ENCODE measurements around the gene RNF208. TPM values are rescaled to one million over a fixed set of nuclear protein-coding genes. Genes with fewer than 3 reads are reported as not detected.

RNF208 gene
- total RNA-seq, 1 experiment from 2014 or later: 1.0 TPM

DNA sequence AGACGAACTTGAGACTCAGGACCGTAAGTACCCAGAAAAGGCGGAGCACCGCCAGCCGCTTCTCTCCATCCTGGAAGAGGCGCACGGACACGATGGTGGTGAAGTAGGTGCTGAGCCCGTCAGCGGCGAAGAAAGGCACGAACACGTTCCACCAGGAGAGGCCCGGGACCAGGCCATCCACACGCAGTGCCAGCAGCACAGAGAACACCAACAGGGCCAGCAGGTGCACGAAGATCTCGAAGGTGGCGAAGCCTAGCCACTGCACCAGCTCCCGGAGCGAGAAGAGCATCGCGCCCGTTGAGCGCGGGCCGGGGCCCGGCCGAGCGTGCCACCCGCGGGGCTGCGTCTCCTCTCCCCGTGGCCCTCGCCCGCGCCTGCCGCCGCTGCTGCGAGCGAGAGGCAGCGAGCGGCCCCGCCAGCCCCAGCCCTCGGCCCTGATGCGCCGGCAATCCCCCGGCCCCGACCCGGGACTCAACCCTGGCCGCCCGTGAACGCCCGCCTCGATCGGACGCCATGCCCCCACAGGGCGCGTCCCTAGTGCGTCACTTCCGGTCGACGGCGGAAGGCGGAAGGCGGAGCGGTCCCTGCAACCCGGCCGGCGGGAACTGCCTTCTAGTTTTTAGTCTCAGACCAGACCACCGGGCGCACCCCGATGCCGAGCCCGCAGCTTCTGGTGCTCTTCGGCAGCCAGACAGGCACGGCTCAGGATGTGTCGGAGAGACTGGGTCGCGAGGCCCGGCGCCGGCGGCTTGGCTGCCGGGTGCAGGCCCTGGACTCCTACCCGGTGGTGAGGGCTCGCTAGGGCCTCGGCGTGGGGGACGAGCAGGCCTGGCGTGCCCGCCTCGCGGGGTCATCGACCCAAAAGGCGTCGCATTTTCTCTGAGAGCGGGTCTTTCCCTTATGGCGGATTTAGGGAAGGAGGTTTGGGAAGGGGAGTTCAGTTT is 16.6 kb downstream of the RNF208 start, which contains the start of the genes NDOR1 and TMEM203:
NDOR1 (plus strand) TSS at position 575 of the 944 bp plus-strand sequence; CDS start at position 653, 78 bp downstream.
TMEM203 (minus strand) TSS at position 523 of the 944 bp plus-strand sequence; CDS start at position 289, 234 bp downstream.
- H3K27me3 ChIP-seq (ENCODE audit: control insufficient read depth, insufficient read depth, low read length): no peaks in the 10 kb centered on the region
- H3K36me3 ChIP-seq (replicated peaks; ENCODE audit: control insufficient read depth, insufficient read depth, low read length): peaks cover 4% of the 10 kb centered on the region
- H3K4me3 ChIP-seq (ENCODE audit: insufficient read depth, low read depth, low read length): peak within 1 kb of the TSS; percentile 95
- peak; percentile 100 for DNase-seq

DNA sequence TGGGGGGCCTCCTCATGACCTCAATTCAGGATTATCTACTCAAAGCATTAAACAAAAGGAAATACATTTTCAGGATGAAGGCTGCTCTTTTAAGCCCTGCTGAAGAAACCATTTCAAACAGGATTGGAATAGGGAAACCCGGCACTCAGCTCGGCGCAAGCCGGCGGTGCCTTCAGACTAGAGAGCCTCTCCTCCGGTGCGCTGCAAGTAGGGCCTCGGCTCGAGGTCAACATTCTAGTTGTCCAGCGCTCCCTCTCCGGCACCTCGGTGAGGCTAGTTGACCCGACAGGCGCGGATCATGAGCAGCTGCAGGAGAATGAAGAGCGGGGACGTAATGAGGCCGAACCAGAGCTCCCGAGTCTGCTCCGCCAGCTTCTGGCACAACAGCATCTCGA is 17.3 kb downstream of the RNF208 start:
- Histone ChIP-seq H3K4me3 (ENCODE audit: insufficient read depth, low read depth, low read length) (peak overlapping the region; percentile 95), H3K36me3 (replicated peaks; ENCODE audit: control insufficient read depth, insufficient read depth, low read length) (peaks cover 4% of the 10 kb centered on the region), H3K27me3 (ENCODE audit: control insufficient read depth, insufficient read depth, low read length) (no peaks in the 10 kb centered on the region)
- no peak for DNase-seq

DNA sequence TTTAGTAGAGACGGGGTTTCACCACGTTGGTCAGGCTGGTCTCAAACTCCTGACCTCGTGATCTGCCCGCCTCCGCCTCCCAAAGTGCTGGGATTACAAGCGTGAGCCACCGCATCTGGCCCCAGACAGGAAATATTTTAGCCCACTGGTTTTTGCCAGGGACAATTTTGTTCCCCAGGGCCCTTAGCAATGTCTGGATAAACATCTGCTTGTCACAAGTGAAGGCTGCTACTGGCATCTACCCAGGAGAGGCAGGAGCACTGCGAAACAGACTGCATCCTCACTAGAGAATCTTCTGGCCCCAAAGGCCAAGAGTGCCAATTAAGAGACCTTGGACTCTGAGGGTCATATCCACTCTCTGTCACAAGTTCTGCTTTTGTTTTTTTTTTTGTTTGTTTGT is 19.1 kb downstream of the RNF208 start:
- no peaks in the 10 kb centered on the region for H3K27me3 ChIP-seq (ENCODE audit: control insufficient read depth, insufficient read depth, low read length)
- H3K36me3 ChIP-seq (replicated peaks; ENCODE audit: control insufficient read depth, insufficient read depth, low read length): peaks cover 2% of the 10 kb centered on the region; the same call in 1 of the 2 replicates
- H3K4me3 ChIP-seq (ENCODE audit: insufficient read depth, low read depth, low read length): no peak overlapping the region
- no peak for DNase-seq

DNA sequence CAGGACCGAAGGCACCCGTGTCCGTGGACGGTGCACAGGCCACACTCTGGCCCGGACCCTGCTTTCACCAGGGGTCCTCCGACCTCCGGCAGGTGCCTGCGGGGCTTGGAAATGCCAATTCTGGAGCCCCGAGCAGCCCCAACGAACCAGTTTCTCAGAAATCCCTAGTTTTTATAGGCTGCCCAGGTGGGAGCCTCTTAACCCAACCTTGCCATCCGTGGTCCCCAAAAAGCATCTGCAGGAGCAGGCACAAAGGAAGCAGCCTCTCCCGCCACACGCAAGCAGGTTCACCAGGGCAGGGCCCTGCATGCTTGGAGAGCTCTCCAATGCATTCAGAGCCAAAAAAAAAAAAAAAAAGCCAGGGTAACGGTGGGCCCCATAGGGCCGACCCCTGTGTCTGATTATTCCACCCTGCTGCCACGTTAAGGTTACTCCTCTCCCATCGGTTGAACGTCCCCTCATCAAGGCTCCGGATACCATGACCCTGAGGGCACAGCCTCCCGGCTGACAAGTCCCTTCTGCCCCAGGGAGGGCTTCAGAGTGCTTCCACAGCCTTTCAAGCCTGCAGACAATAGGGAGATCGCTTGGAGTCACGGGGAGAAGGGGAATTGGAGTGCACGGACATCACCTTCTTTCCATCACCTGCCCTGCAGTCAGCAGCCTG is 20.7 kb downstream of the RNF208 start:
- Histone ChIP-seq H3K36me3 (replicated peaks; ENCODE audit: control insufficient read depth, insufficient read depth, low read length) (peaks cover 2% of the 10 kb centered on the region; the same call in 1 of the 2 replicates), H3K4me3 (ENCODE audit: insufficient read depth, low read depth, low read length) (peak overlapping the region; percentile 68), H3K27me3 (ENCODE audit: control insufficient read depth, insufficient read depth, low read length) (no peaks in the 10 kb centered on the region)
- peak; percentile 75 for DNase-seq

DNA sequence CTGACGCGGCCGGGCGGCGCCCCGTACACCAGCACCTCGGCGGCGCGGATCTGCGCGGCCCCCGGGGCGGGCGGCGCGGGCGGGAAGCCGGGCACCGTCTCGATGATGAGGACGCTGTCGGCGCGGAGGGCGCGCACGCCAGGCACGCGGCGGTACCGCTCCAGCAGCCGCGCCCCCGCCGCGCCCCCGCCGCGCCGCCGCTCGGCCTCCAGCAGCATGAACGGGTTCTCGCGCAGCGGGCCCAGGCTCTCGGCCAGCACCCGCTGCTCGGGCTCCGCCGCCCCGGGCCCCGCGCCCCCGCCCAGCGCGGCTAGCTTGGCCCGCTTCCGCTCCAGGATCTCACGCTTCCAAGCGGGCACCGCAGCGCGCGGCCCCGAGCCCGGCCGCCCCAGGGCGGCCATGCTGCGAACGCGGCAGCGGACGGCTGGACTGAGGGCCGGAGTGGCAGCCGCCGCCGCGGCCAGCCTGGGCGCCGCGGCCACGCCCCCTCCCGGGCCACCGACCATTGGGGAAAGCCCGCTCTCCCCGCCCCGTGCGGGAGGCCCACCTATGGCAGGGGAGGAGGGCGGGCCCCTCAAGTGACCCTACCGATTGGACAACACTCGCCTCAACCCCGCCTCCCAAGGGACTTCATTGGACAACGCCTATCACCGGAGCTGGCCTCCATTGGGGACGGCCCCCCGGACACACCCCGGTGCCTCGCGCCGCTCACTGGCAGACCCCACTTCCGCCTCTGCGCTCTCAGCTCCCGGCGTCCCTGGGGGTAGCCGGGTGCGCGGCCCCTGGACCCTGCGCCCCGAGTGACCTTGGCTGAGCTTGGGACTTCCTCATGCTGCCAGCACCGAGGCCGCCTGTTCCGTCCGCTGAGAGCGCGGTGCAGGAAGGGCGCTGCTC is 21.5 kb downstream of the RNF208 start, which contains the start of gene TPRN:
TPRN (minus strand) TSS at position 431 of the 894 bp plus-strand sequence; CDS start at position 401, 30 bp downstream.
- Histone ChIP-seq H3K4me3 (ENCODE audit: insufficient read depth, low read depth, low read length) (peak within 1 kb of the TSS; percentile 68), H3K27me3 (ENCODE audit: control insufficient read depth, insufficient read depth, low read length) (no peaks in the 10 kb centered on the region), H3K36me3 (replicated peaks; ENCODE audit: control insufficient read depth, insufficient read depth, low read length) (peaks cover 2% of the 10 kb centered on the region; the same call in 1 of the 2 replicates)
- DNase-seq: peak; percentile 100

DNA sequence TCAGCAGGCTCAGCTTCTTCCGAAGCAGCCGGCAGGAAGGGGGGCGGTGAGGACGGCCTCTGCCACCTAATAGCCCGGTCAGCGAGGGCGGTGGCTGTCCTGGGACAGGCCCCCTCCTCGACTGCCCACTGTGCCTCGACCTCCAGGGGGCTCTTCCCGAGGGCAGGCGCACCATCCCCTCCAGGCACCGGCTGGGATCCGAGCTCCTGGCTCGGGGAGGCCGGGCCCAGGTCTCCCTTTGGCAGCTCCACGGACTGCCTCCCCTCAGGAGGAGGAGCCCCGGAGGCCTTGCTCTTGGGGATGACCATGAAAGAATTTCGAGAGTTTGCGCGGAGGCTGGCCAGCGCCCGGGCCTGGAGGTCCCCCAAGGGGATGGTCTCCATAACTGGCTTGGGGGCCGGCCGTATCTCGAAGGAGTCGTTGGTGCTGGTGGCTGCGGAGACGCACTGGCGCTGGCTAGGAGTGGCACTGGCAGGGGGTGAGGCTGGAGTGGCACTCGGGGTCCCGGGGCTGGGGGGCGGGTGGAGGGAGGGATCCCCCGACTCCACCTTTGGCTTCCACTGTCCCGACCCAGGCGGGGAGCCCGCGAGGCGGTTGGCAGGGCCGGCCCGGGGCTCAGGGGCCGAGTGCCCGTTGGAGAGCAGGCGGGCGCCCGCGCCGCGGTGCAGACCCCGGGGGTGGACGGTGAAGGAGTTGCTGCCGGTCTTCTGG is 22.5 kb downstream of the RNF208 start:
- Histone ChIP-seq H3K27me3 (ENCODE audit: control insufficient read depth, insufficient read depth, low read length) (no peaks in the 10 kb centered on the region), H3K36me3 (replicated peaks; ENCODE audit: control insufficient read depth, insufficient read depth, low read length) (peaks cover 2% of the 10 kb centered on the region; the same call in 1 of the 2 replicates), H3K4me3 (ENCODE audit: insufficient read depth, low read depth, low read length) (peak overlapping the region; percentile 42)
- DNase-seq: peak; percentile 80

DNA sequence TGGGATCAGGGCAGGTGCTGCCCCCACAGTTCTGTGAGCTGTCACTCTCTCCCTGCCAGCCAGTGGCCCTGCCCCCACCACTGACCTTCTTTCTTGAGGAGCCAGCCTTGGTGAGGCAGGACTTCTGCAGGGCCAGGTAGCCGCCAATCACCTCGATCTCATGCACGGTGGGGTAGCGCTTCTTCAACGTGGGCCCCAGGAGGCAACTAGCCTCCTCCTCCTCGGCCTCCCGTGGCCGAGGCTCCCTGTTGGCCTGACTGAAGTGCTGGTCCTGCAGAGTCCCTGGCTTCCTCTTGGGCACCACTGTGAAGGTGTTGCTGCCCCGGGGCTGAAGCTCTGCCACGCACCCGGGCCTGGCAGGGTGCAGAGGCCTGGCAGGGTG is 23.1 kb downstream of the RNF208 start:
- H3K27me3 ChIP-seq (ENCODE audit: control insufficient read depth, insufficient read depth, low read length): no peaks in the 10 kb centered on the region
- no peaks in the 10 kb centered on the region; the same call in 1 of the 2 replicates for H3K36me3 ChIP-seq (replicated peaks; ENCODE audit: control insufficient read depth, insufficient read depth, low read length)
- no peak overlapping the region for H3K4me3 ChIP-seq (ENCODE audit: insufficient read depth, low read depth, low read length)
- DNase-seq: no peak

DNA sequence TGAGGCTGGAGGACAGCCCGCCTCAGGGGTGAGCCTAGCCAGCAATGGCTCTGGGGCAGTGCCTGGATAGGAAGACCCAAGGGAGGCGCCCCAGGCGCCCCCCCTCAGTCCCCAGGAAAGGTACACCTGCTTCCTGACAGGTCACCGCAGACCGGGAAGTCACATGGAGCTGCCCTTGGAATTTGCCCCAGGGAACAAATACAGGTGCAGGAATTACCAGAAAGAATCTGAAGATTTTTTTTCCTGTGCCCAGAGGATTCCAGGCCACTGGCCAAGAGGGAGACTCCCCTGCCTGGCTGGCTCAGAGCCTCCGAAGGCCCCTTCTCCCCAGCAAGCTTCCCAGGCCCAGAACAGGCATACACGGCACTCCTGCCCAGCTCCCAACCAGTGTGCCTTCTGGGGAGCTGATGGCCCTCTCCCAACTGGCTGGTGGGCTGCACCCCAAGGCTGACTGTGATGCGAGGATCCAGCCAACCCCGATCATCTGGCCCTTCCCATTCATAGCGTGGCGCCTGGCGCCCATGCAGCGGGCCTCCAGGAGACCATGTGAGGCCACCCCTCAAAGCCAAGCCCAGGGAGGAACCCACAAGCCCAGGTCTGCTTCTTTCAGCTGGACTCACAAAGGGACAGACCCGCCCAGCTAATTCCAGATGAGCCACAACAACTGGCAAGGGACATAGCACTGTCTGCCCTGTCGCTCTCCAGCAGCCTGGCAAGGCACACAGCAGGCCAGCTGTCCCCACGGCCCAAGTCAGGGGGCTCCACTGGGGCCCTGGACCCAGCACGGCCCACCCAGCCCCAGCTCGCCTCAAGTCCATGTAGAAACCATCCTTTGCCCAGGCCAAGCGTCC is 23.8 kb downstream of the RNF208 start:
- H3K4me3 ChIP-seq (ENCODE audit: insufficient read depth, low read depth, low read length): no peak overlapping the region
- H3K36me3 ChIP-seq (replicated peaks; ENCODE audit: control insufficient read depth, insufficient read depth, low read length): no peaks in the 10 kb centered on the region; the same call in 1 of the 2 replicates

DNA sequence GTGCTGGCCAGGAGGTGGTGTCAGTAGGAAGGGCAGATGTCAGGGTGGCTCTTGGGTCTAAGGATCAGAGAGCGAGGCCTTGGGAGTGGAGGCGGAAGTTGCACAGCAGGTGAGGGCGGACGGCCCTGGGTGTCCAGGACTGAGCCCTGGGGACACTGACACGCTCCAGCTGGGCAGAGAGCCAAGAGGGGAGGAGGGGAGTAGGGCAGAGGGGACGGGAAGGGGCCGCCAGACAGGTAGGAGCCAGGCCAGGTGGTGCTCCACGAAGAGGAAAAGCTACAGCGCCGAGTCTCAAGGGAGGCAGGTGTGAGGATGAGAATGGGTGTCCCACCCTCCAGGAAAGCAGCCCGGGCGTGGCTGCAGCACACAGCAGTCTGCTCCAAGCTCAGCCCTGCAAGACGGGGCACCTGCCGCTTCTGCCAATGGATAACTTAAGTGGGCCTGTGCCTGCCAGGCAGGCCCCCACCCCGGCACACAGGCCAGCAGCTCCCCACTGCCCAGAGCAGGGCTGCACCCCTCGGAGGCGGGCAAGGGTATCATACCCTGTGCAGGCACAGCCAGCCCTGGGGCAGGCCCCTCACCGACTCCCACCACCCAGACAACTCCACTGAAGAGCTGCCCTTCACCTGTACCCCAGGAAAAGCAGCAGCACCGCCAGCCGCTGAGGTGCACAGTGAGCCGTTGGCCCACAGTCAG is 26.4 kb downstream of the RNF208 start:
- DNase-seq: no peak
- no peak overlapping the region for H3K4me3 ChIP-seq (ENCODE audit: insufficient read depth, low read depth, low read length)
- H3K27me3 ChIP-seq (ENCODE audit: control insufficient read depth, insufficient read depth, low read length): no peaks in the 10 kb centered on the region
- no peaks in the 10 kb centered on the region; the same call in 1 of the 2 replicates for H3K36me3 ChIP-seq (replicated peaks; ENCODE audit: control insufficient read depth, insufficient read depth, low read length)

More for the DNA sequence above, 23.8 kb downstream of the RNF208 start:
- DNase-seq: no peak
- no peaks in the 10 kb centered on the region for H3K27me3 ChIP-seq (ENCODE audit: control insufficient read depth, insufficient read depth, low read length)

DNA sequence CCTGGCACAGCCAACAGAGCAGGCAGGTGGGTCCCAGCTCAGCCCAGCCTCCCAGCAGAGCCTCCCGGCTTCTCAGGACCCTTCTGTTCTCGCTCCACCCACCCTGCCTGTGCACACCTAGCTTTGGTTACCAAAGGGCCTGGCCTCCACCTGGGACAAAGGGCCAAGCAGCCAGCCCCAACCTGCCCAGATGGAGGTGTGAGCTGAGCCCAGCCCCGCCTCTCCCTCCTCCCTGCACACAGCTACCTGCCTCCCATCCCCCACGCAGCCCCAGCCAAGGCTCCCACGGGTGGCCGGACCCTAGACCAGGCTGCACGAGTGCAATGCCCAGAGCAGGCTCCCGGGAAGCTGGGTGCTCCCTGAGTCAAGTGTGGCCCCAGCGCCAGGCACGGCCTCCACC is 27.1 kb downstream of the RNF208 start:
- H3K36me3 ChIP-seq (replicated peaks; ENCODE audit: control insufficient read depth, insufficient read depth, low read length): no peaks in the 10 kb centered on the region; the same call in 1 of the 2 replicates
- H3K27me3 ChIP-seq (ENCODE audit: control insufficient read depth, insufficient read depth, low read length): no peaks in the 10 kb centered on the region
- no peak for DNase-seq
- no peak overlapping the region for H3K4me3 ChIP-seq (ENCODE audit: insufficient read depth, low read depth, low read length)

DNA sequence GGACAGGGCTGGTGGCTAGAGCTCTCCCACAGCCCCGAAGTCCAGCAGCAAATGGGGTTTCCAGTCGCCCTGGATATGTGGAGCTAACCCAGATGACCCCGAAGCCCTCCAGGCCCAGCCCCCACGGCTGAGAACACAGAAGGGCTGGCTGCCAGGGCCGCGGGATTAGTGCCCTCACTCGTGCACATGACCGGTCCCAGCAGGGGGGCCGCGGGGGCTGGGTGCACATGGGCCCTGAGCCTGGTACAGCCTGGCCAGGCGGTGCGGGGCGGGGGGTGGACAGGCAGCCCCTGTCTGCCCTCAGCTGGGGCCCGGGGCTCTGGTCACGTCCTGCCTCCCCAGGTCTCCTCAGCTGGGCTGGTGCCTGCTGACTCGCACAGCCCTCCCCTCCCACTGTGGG is 27.7 kb downstream of the RNF208 start:
- DNase-seq: peak; percentile 67
- no peak overlapping the region for H3K4me3 ChIP-seq (ENCODE audit: insufficient read depth, low read depth, low read length)
- H3K27me3 ChIP-seq (ENCODE audit: control insufficient read depth, insufficient read depth, low read length): no peaks in the 10 kb centered on the region
- H3K36me3 ChIP-seq (replicated peaks; ENCODE audit: control insufficient read depth, insufficient read depth, low read length): no peaks in the 10 kb centered on the region; the same call in 1 of the 2 replicates

DNA sequence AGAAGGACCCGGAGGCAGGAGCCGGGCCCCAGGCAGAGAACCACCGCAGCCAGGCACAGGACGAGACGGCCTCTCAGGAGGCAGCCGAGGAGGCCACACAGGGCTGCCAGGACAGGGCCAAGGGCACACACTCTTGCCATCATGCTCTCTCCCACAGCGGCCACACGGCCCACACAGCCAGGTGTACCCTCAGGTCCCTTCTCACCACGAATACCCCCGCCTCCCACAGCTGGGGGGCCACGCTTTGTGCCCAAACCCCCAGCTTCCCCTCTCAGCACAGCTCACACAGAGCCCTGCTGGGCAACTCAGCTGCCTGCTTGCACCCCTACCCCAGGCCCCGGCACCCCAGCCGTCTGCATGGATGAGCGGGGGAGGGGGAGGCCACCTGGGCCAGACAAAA is 28.3 kb downstream of the RNF208 start:
- H3K36me3 ChIP-seq (replicated peaks; ENCODE audit: control insufficient read depth, insufficient read depth, low read length): no peaks in the 10 kb centered on the region; the same call in 1 of the 2 replicates
- DNase-seq: no peak
- no peaks in the 10 kb centered on the region for H3K27me3 ChIP-seq (ENCODE audit: control insufficient read depth, insufficient read depth, low read length)

More for the DNA sequence above, 28.3 kb downstream of the RNF208 start:
- H3K4me3 ChIP-seq (ENCODE audit: insufficient read depth, low read depth, low read length): no peak overlapping the region

All from H7 (cell line).